CD8-positive, alpha-beta memory T cell (primary cell): ENCODE results near the gene MRO. TPM values are rescaled to one million over a fixed set of nuclear protein-coding genes. Genes with fewer than 3 reads are reported as not detected.

ENCODE experiments used
- CTCF ChIA-PET: fragments of 350-600 bp; sonication (Branson Sonifier 250); formaldehyde crosslinking; loops from one replicate; lab custom pipeline; 2021; ENCODE audit warnings: antibody characterized with exemption; lab: Charles Lee
- POLR2A ChIA-PET: fragments of 350-600 bp; sonication (Branson Sonifier 250); formaldehyde crosslinking; loops from one replicate; lab custom pipeline; 2021; ENCODE audit warnings: antibody characterized with exemption; lab: Charles Lee
- DNase-seq, 5 donors: peaks; one replicate each; pipeline versions ENCODE4 v3.0.0 to v3.0.0-alpha.2; 2020 to 2022; ENCODE audit warnings: mixed read lengths in 1 of 5
- H3K27ac ChIP-seq: one replicate; pipeline ENCODE4 v1.7.0; 2013; ENCODE audit warnings: low read depth, mild to moderate bottlenecking, low read length, moderate library complexity
- H3K27me3 ChIP-seq: 2 replicates; pipeline ENCODE4 v1.7.0; 2013; ENCODE audit warnings: low read length, mild to moderate bottlenecking; ENCODE audit not compliant: insufficient read depth, poor library complexity, severe bottlenecking
- H3K36me3 ChIP-seq: 2 replicates; pipeline ENCODE4 v1.7.0; 2013; ENCODE audit warnings: mild to moderate bottlenecking, low read length, moderate library complexity; ENCODE audit not compliant: insufficient read depth
- H3K4me1 ChIP-seq: 2 replicates; pipeline ENCODE4 v1.7.0; 2013; ENCODE audit warnings: mild to moderate bottlenecking, low read length, moderate library complexity; ENCODE audit not compliant: insufficient read depth
- H3K4me3 ChIP-seq: 2 replicates; pipeline ENCODE4 v1.7.0; 2013; ENCODE audit warnings: mild to moderate bottlenecking, low read length
- H3K9me3 ChIP-seq: 2 replicates; pipeline ENCODE4 v1.7.0; 2013; ENCODE audit warnings: mild to moderate bottlenecking, low read length
- H3K27ac Mint-ChIP-seq, 8 donors: one replicate each; pipeline ENCODE4 v1.8.0; 2020 to 2021; ENCODE audit warnings: mixed read lengths in 8 of 8, mild to moderate bottlenecking in 6 of 8, inconsistent platforms in 3 of 8, moderate library complexity in 3 of 8
- H3K27me3 Mint-ChIP-seq, 2 donors: one replicate each; pipeline ENCODE4 v1.8.0; 2020 to 2021; ENCODE audit warnings: mixed read lengths in 2 of 2, mild to moderate bottlenecking in 1 of 2, moderate library complexity in 1 of 2
- H3K36me3 Mint-ChIP-seq, 3 donors: one replicate each; pipeline ENCODE4 v1.8.0; 2020 to 2021; ENCODE audit warnings: mixed read lengths in 3 of 3, inconsistent platforms in 1 of 3, mild to moderate bottlenecking in 1 of 3
- H3K4me1 Mint-ChIP-seq, 3 donors: one replicate each; pipeline ENCODE4 v1.8.0; 2020 to 2021; ENCODE audit warnings: mixed read lengths in 3 of 3, inconsistent platforms in 1 of 3, mild to moderate bottlenecking in 1 of 3
- H3K4me3 Mint-ChIP-seq, 7 donors: one replicate each; pipeline ENCODE4 v1.8.0; 2020 to 2021; ENCODE audit warnings: mixed read lengths in 7 of 7, mild to moderate bottlenecking in 6 of 7, moderate library complexity in 4 of 7, inconsistent platforms in 2 of 7
- H3K9me3 Mint-ChIP-seq, 5 donors: one replicate each; pipeline ENCODE4 v1.8.0; 2020 to 2022; ENCODE audit warnings: mixed read lengths in 5 of 5, mild to moderate bottlenecking in 3 of 5, moderate library complexity in 2 of 5, inconsistent platforms in 1 of 5
- polyA plus RNA-seq: library from polyadenylated mRNA; unstranded; fragments of 300-500 nt; fragmentation: Illumina TruSeq; gene quantifications from one replicate; pipeline ENCODE4 v1.2.3, GENCODE V29; 2021
- total RNA-seq, 2 experiments: library from RNA; stranded (reverse); gene quantifications; one replicate each; pipeline ENCODE4 v1.2.3, GENCODE V29; 2021

MRO gene
- total and polyA plus RNA-seq, 3 experiments from 2014 or later = 0.18 TPM; not detected in 2

DNA sequence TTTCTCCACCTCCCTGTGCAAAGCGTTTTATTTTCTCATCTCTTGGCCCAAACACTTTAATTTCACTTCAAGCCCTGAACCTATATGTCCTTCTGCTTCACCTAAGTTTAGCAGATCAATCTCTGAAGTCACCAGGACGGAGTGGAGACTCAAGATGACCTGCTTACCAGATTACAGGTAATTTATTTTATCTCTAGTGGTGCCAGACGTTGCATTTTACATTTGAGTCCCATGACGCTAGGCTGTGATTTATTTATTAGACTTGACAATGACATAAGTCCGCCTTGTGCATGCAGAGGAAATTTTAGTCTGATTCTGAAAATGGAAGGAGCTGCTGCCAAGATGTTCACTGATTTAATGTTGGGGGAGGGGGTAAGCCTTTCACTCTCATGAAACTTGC, 73.9 kb downstream of the MRO start:
- no peaks in the 10 kb centered on the region for H3K9me3 Mint-ChIP-seq
- no peak overlapping the region for H3K27ac Mint-ChIP-seq
- no peaks in the 10 kb centered on the region for H3K4me1 Mint-ChIP-seq
- Histone ChIP-seq H3K27ac (no peak overlapping the region), H3K4me3 (no peak overlapping the region), H3K4me1 (no peaks in the 10 kb centered on the region), H3K36me3 (no peaks in the 10 kb centered on the region), H3K9me3 (no peaks in the 10 kb centered on the region), H3K27me3 (no peaks in the 10 kb centered on the region)
- H3K27me3 Mint-ChIP-seq = peaks cover 6 to 32% of the 10 kb centered on the region in 2 donors
- ChIA-PET CTCF (no interaction called here), POLR2A (no interaction called here)
- H3K36me3 Mint-ChIP-seq = no peaks in the 10 kb centered on the region
- no peak overlapping the region for H3K4me3 Mint-ChIP-seq
- no peak for DNase-seq

Other genes with a start within 250 kb of the MRO start
- 100 to 1,000 TPM; 114 to 120 TPM for gene ME2, start 59.1 kb upstream of the MRO start, total RNA-seq
- 53.9 TPM for gene ME2, start 59.1 kb upstream of the MRO start, polyA plus RNA-seq
- 10 to 100 TPM; 10.3 to 10.5 TPM for gene ELAC1, start 148.0 kb upstream of the MRO start, total RNA-seq
- gene ELAC1, start 148.0 kb upstream of the MRO start, polyA plus RNA-seq = 15.0 TPM
- gene SMAD4, start 210.2 kb upstream of the MRO start, total RNA-seq = 10 to 100 TPM; 81.9 to 84.3 TPM
- gene SMAD4, start 210.2 kb upstream of the MRO start, polyA plus RNA-seq = 62.4 TPM